Renal pelvis (tissue), 12 donors: ENCODE measurements around the gene SNX7. TPM values are rescaled to one million over a fixed set of nuclear protein-coding genes. Genes with fewer than 3 reads are reported as not detected.

Experiments used
- DNase-seq: peaks from one replicate; pipeline ENCODE4 v3.0.0-alpha.2; 2013
- long read RNA-seq, 16 experiments: transcript quantifications; one replicate each; lab custom pipeline, GENCODE V29; 2026
- polyA plus RNA-seq, 3 donors: library from polyadenylated mRNA; unstranded; fragments of 120-200 nt; gene quantifications; one replicate each; pipeline ENCODE4 v1.2.1, GENCODE V29; 2013; ENCODE audit not compliant: insufficient read length in 3 of 3

Gene SNX7
- polyA plus RNA-seq: 10 to 100 TPM; 32.3 to 38.1 (median 36.7) TPM
- long read RNA-seq, donor 1, transcript SNX7-201 (9 exons, 1,734 nt): major isoform, 16 of 38 reads
- long read RNA-seq, donor 1, partial matches to known transcripts: 21 of 38 reads
- long read RNA-seq, donor 1, other reads (novel, unspliced or antisense): 0 of 38 reads
- long read RNA-seq, donor 2, transcript SNX7-201 (9 exons, 1,734 nt): major isoform, 15 of 45 reads
- long read RNA-seq, donor 2, partial matches to known transcripts: 30 of 45 reads
- long read RNA-seq, donor 2, other reads (novel, unspliced or antisense): 0 of 45 reads
- long read RNA-seq, donor 3, transcript SNX7-201 (9 exons, 1,734 nt): major isoform, 21 of 43 reads
- long read RNA-seq, donor 3, partial matches to known transcripts: 22 of 43 reads
- long read RNA-seq, donor 3, other reads (novel, unspliced or antisense): 0 of 43 reads
- long read RNA-seq, donor 4, transcript SNX7-201 (9 exons, 1,734 nt): major isoform, 18 of 40 reads
- long read RNA-seq, donor 4, partial matches to known transcripts: 22 of 40 reads
- long read RNA-seq, donor 4, other reads (novel, unspliced or antisense): 0 of 40 reads
- long read RNA-seq, donor 5, transcript SNX7-201 (9 exons, 1,734 nt): major isoform, 11 of 28 reads
- long read RNA-seq, donor 5, partial matches to known transcripts: 17 of 28 reads
- long read RNA-seq, donor 5, other reads (novel, unspliced or antisense): 0 of 28 reads
- long read RNA-seq, donor 6, transcript SNX7-201 (9 exons, 1,734 nt): major isoform, 19 of 41 reads
- long read RNA-seq, donor 6, partial matches to known transcripts: 22 of 41 reads
- long read RNA-seq, donor 6, other reads (novel, unspliced or antisense): 0 of 41 reads
- long read RNA-seq, donor 7, transcript SNX7-201 (9 exons, 1,734 nt): major isoform, 19 of 43 reads
- long read RNA-seq, donor 7, partial matches to known transcripts: 23 of 43 reads
- long read RNA-seq, donor 7, other reads (novel, unspliced or antisense): 0 of 43 reads
- long read RNA-seq, donor 8, transcript SNX7-201 (9 exons, 1,734 nt): major isoform, 18 of 42 reads
- long read RNA-seq, donor 8, partial matches to known transcripts: 24 of 42 reads
- long read RNA-seq, donor 8, other reads (novel, unspliced or antisense): 0 of 42 reads
- long read RNA-seq, donor 9, transcript SNX7-201 (9 exons, 1,734 nt): major isoform, 21 of 62 reads
- long read RNA-seq, donor 9, partial matches to known transcripts: 34 of 62 reads
- long read RNA-seq, donor 9, other reads (novel, unspliced or antisense): 7 of 62 reads
- long read RNA-seq, donor 10, transcript SNX7-201 (9 exons, 1,734 nt): major isoform, 7 of 20 reads
- long read RNA-seq, donor 10, partial matches to known transcripts: 13 of 20 reads
- long read RNA-seq, donor 10, other reads (novel, unspliced or antisense): 0 of 20 reads
- long read RNA-seq, donor 11, transcript SNX7-201 (9 exons, 1,734 nt): major isoform, 9 of 28 reads
- long read RNA-seq, donor 11, partial matches to known transcripts: 19 of 28 reads
- long read RNA-seq, donor 11, other reads (novel, unspliced or antisense): 0 of 28 reads
- long read RNA-seq, donor 12, transcript SNX7-201 (9 exons, 1,734 nt): major isoform, 18 of 39 reads
- long read RNA-seq, donor 12, partial matches to known transcripts: 21 of 39 reads
- long read RNA-seq, donor 12, other reads (novel, unspliced or antisense): 0 of 39 reads
- long read RNA-seq, donor 13, transcript SNX7-201 (9 exons, 1,734 nt): major isoform, 14 of 37 reads
- long read RNA-seq, donor 13, partial matches to known transcripts: 22 of 37 reads
- long read RNA-seq, donor 13, other reads (novel, unspliced or antisense): 0 of 37 reads
- long read RNA-seq, donor 14: 0 reads
- long read RNA-seq, donor 15, transcript SNX7-201 (9 exons, 1,734 nt): major isoform, 24 of 50 reads
- long read RNA-seq, donor 15, partial matches to known transcripts: 26 of 50 reads
- long read RNA-seq, donor 15, other reads (novel, unspliced or antisense): 0 of 50 reads
- long read RNA-seq, donor 16, transcript SNX7-201 (9 exons, 1,734 nt): major isoform, 17 of 49 reads
- long read RNA-seq, donor 16, partial matches to known transcripts: 31 of 49 reads
- long read RNA-seq, donor 16, other reads (novel, unspliced or antisense): 0 of 49 reads

- DNase-seq: peak; percentile 76
Measured at GRCh38 chr1:98661544-98662355, at the start of gene SNX7. TSS of gene SNX7 (plus strand) at chr1:98661721. CDS start at chr1:98661732, 11 bp downstream.

GRCh38 chr1:98637316-98637715 is 24.2 kb upstream of the SNX7 start:
- DNase-seq: no peak

GRCh38 chr1:98638185-98638584 is 23.3 kb upstream of the SNX7 start:
- DNase-seq: no peak

GRCh38 chr1:98644510-98644909 is 17.0 kb upstream of the SNX7 start:
- no peak for DNase-seq

- DNase-seq: no peak
Measured at GRCh38 chr1:98651116-98651632, 10.3 kb upstream of the SNX7 start.

GRCh38 chr1:98653123-98653522 is 8.4 kb upstream of the SNX7 start:
- DNase-seq: no peak

GRCh38 chr1:98659879-98660278 is 1.6 kb upstream of the SNX7 start:
- DNase-seq: no peak

- DNase-seq: peak; percentile 22
Measured at GRCh38 chr1:98660940-98661543, 479 bp upstream of the SNX7 start.

GRCh38 chr1:98662356-98662670 is 792 bp downstream of the SNX7 start:
- no peak for DNase-seq

GRCh38 chr1:98668733-98669132 is 7.2 kb downstream of the SNX7 start:
- DNase-seq: no peak

GRCh38 chr1:98669355-98670296 is 8.1 kb downstream of the SNX7 start:
- no peak for DNase-seq

GRCh38 chr1:98672189-98672588 is 10.7 kb downstream of the SNX7 start:
- DNase-seq: no peak

- DNase-seq: no peak
Measured at GRCh38 chr1:98674075-98674781, 12.7 kb downstream of the SNX7 start.

GRCh38 chr1:98675282-98675681 is 13.8 kb downstream of the SNX7 start:
- no peak for DNase-seq

GRCh38 chr1:98677288-98677687 is 15.8 kb downstream of the SNX7 start:
- DNase-seq: no peak

- DNase-seq: no peak
Measured at GRCh38 chr1:98681812-98682211, 20.3 kb downstream of the SNX7 start.
